Liver (tissue), 9 donors: ENCODE measurements around the gene DNMBP. TPM values are rescaled to one million over a fixed set of nuclear protein-coding genes. Genes with fewer than 3 reads are reported as not detected.
A peak's percentile ranks its signal among the peaks of the same experiment; 100 is the strongest.

Source experiments
- DNase-seq: peaks from one replicate; pipeline ENCODE4 v3.0.0-alpha.2; 2017; ENCODE audit warnings: low spot score
- H3K27ac ChIP-seq, 2 donors: one replicate each; pipeline ENCODE4 v1.7.0; 2013; ENCODE audit warnings: inconsistent platforms in 2 of 2, low read length in 2 of 2, control low read depth in 1 of 2, low read depth in 1 of 2, mild to moderate bottlenecking in 1 of 2
- H3K27me3 ChIP-seq, 4 donors: one replicate each; pipeline versions ENCODE4 v1.6.1 to v1.7.0; 2013; ENCODE audit warnings: low read length in 3 of 4, inconsistent platforms in 1 of 4, mild to moderate bottlenecking in 1 of 4, moderate library complexity in 1 of 4; ENCODE audit not compliant: control insufficient read depth in 4 of 4, insufficient read depth in 4 of 4
- H3K36me3 ChIP-seq, 4 donors: one replicate each; pipeline versions ENCODE4 v1.6.1 to v1.7.0; 2013; ENCODE audit warnings: low read length in 3 of 4, mild to moderate bottlenecking in 3 of 4, low read depth in 1 of 4, moderate library complexity in 1 of 4; ENCODE audit not compliant: control insufficient read depth in 4 of 4, insufficient read depth in 3 of 4
- H3K4me1 ChIP-seq, 4 donors: one replicate each; pipeline versions ENCODE4 v1.6.1 to v1.7.0; 2013; ENCODE audit warnings: low read length in 3 of 4, mild to moderate bottlenecking in 3 of 4, moderate library complexity in 1 of 4; ENCODE audit not compliant: control insufficient read depth in 4 of 4, insufficient read depth in 4 of 4
- H3K4me3 ChIP-seq, 3 donors: one replicate each; pipeline versions ENCODE4 v1.6.1 to v1.7.0; 2013; ENCODE audit warnings: low read length in 3 of 3, control low read depth in 1 of 3, low read depth in 1 of 3, mild to moderate bottlenecking in 1 of 3
- H3K9ac ChIP-seq, 2 donors: one replicate each; pipeline ENCODE4 v1.7.0; 2013; ENCODE audit warnings: low read length in 2 of 2, mild to moderate bottlenecking in 2 of 2, moderate library complexity in 2 of 2, control low read depth in 1 of 2, low read depth in 1 of 2
- H3K9me3 ChIP-seq, 4 donors: one replicate each; pipeline versions ENCODE4 v1.6.1 to v1.7.0; 2013; ENCODE audit warnings: low read length in 3 of 4; ENCODE audit not compliant: control insufficient read depth in 4 of 4
- CTCF ChIP-seq: fragments of 150-350 bp; IDR thresholded peaks from 2 replicates; pipeline ENCODE4 v1.5.1; 2017; ENCODE audit warnings: improper control_type of control experiment, low read depth, low read length; ENCODE audit not compliant: missing input control
- EGR1 ChIP-seq, 2 donors: IDR thresholded peaks; 2 replicates each; pipeline ENCODE4 v1.6.1; 2016 to 2018; ENCODE audit warnings: antibody characterized with exemption in 2 of 2, low read depth in 2 of 2
- FOXA1 ChIP-seq: IDR thresholded peaks from 2 replicates; pipeline ENCODE4 v1.6.1; 2016; ENCODE audit warnings: antibody characterized with exemption
- FOXA2 ChIP-seq: IDR thresholded peaks from 2 replicates; pipeline ENCODE4 v1.6.1; 2016; ENCODE audit warnings: antibody characterized with exemption
- GABPA ChIP-seq, 2 donors: IDR thresholded peaks in 1 of 2; conservative IDR thresholded peaks in 1 of 2; 2 replicates each; pipeline ENCODE4 v1.6.1; 2016; ENCODE audit warnings: antibody characterized with exemption in 2 of 2, mild to moderate bottlenecking in 1 of 2, moderate library complexity in 1 of 2
- HNF4A ChIP-seq, 2 donors: conservative IDR thresholded peaks; 2 replicates each; pipeline ENCODE4 v1.6.1; 2016; ENCODE audit warnings: antibody characterized with exemption in 2 of 2, mild to moderate bottlenecking in 2 of 2
- HNF4G ChIP-seq: IDR thresholded peaks from 2 replicates; pipeline ENCODE4 v1.6.1; 2016; ENCODE audit warnings: antibody characterized with exemption
- JUND ChIP-seq, 2 donors: IDR thresholded peaks; 2 replicates each; pipeline ENCODE4 v1.6.1; 2016; ENCODE audit warnings: antibody characterized with exemption in 2 of 2
- RAD21 ChIP-seq, 2 donors: IDR thresholded peaks; 2 replicates each; pipeline ENCODE4 v1.6.1; 2016; ENCODE audit warnings: antibody characterized with exemption in 2 of 2, mild to moderate bottlenecking in 2 of 2
- RXRA ChIP-seq, 2 donors: IDR thresholded peaks; 2 replicates each; pipeline ENCODE4 v1.6.1; 2017 to 2018; ENCODE audit warnings: antibody characterized with exemption in 2 of 2, mild to moderate bottlenecking in 1 of 2
- SP1 ChIP-seq: IDR thresholded peaks from 2 replicates; pipeline ENCODE4 v1.6.1; 2018; ENCODE audit warnings: antibody characterized with exemption, mild to moderate bottlenecking
- TAF1 ChIP-seq: conservative IDR thresholded peaks from 2 replicates; pipeline ENCODE4 v1.6.1; 2016; ENCODE audit warnings: antibody characterized with exemption, mild to moderate bottlenecking
- YY1 ChIP-seq: IDR thresholded peaks from 2 replicates; pipeline ENCODE4 v1.6.1; 2016; ENCODE audit warnings: antibody characterized with exemption, mild to moderate bottlenecking
- WGBS: extraction: QIAGEN DNeasy Blood & Tissue Kit; methylation state at CpG from one replicate; pipeline ENCODE4 v1.1.7; 2013; 5-methylcytosine and 5-hydroxymethylcytosine counted together
- polyA plus RNA-seq, 2 donors: library from polyadenylated mRNA; stranded (reverse) in 1 of 2; unstranded in 1 of 2; fragments of 200-250 nt in 1 of 2; fragments of >200 nt in 1 of 2; fragmentation: Nextera tagmentation in 1 of 2; extraction: Ambion mirVana in 1 of 2; gene quantifications; one replicate each; pipeline versions ENCODE4 v1.2.1 to v1.2.3, GENCODE V29; 2013 to 2015
- total RNA-seq, 2 donors: library from RNA; depleted of rRNA; stranded (reverse); fragments of >200 nt; gene quantifications; one replicate each; pipeline ENCODE4 v1.2.3, GENCODE V29; 2014
- TF ChIP-seq, protein P1 (sequence below): IDR thresholded peaks from 2 replicates; pipeline ENCODE4 v1.6.1; 2016; ENCODE audit warnings: antibody characterized with exemption
- TF ChIP-seq, protein P2 (sequence below): IDR thresholded peaks from 2 replicates; pipeline ENCODE4 v1.6.1; 2016; ENCODE audit warnings: antibody characterized with exemption
- donor health status: healthy.
- donor health status: healthy.
- donor health status: healthy.
- donor health status: healthy.
- donor health status: healthy.

Gene DNMBP
- total and polyA plus RNA-seq, 4 donors = 3.8 to 12.6 (median 5.3) TPM

GRCh38 chr10:100007231-100008141 lies 2.3 kb downstream of the DNMBP start:
- Histone ChIP-seq H3K27ac (peak overlapping the region; percentile 31 to 66), H3K27me3 (no peaks in the 10 kb centered on the region), H3K9me3 (no peaks in the 10 kb centered on the region), H3K4me3 (no peak overlapping the region), H3K36me3 (no peaks in the 10 kb centered on the region), H3K4me1 (peaks cover 6 to 42% (median 28%) of the 10 kb centered on the region in 4 donors), H3K9ac (no peak overlapping the region)
- WGBS = 70% methylated on average over 10 of the region's 10 CpGs
- no peak for DNase-seq
- TF ChIP-seq SP1 = no peak
- TF ChIP-seq TAF1 = no peak
- no peak for TF ChIP-seq FOXA1
- TF ChIP-seq RAD21 (IDR thresholded peaks at IDR 0.05) = no peak
- no peak for TF ChIP-seq CTCF
- TF ChIP-seq, protein P1, sequence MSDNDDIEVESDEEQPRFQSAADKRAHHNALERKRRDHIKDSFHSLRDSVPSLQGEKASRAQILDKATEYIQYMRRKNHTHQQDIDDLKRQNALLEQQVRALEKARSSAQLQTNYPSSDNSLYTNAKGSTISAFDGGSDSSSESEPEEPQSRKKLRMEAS = no peak
- TF ChIP-seq, protein P2, sequence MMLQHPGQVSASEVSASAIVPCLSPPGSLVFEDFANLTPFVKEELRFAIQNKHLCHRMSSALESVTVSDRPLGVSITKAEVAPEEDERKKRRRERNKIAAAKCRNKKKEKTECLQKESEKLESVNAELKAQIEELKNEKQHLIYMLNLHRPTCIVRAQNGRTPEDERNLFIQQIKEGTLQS = no peak
- TF ChIP-seq GABPA (IDR thresholded peaks at IDR 0.05 in 1 of 2, conservative IDR thresholded peaks at IDR 0.05 in 1 of 2) = no peak
- TF ChIP-seq HNF4A (conservative IDR thresholded peaks at IDR 0.05) = no peak
- no peak for TF ChIP-seq RXRA (IDR thresholded peaks at IDR 0.05)
- no peak for TF ChIP-seq YY1

GRCh38 chr10:100006243-100006886 lies 3.4 kb downstream of the DNMBP start:
- Histone ChIP-seq H3K36me3 (no peaks in the 10 kb centered on the region), H3K4me1 (peaks cover 6 to 42% (median 28%) of the 10 kb centered on the region in 4 donors), H3K9me3 (no peaks in the 10 kb centered on the region), H3K27ac (peak overlapping the region; percentile 46 to 75), H3K27me3 (no peaks in the 10 kb centered on the region), H3K9ac (peak overlapping the region in 1 of 2 donors; percentile 24), H3K4me3 (no peak overlapping the region)
- DNase-seq = no peak
- 66% methylated on average over 4 of the region's 4 CpGs for WGBS
- TF ChIP-seq JUND (IDR thresholded peaks at IDR 0.05) (peak in 1 of 2 donors; percentile 19), TAF1 (no peak)

- TF ChIP-seq FOXA2 (no peak), RXRA (IDR thresholded peaks at IDR 0.05) (no peak), RAD21 (IDR thresholded peaks at IDR 0.05) (no peak), HNF4A (conservative IDR thresholded peaks at IDR 0.05) (no peak), SP1 (no peak), TAF1 (no peak), HNF4G (no peak), EGR1 (IDR thresholded peaks at IDR 0.05; ENCODE audit: low read depth in 2 of 2) (no peak), CTCF (no peak)
- TF ChIP-seq, protein P2 = no peak
- H3K9ac ChIP-seq = no peak overlapping the region
- H3K4me3 ChIP-seq = no peak overlapping the region
- peaks cover 6 to 38% (median 25%) of the 10 kb centered on the region in 4 donors for H3K4me1 ChIP-seq
- H3K27ac ChIP-seq = peak overlapping the region; percentile 46 to 75
- 85% methylated on average over 3 of the region's 3 CpGs for WGBS
- H3K27me3 ChIP-seq = no peaks in the 10 kb centered on the region
- no peaks in the 10 kb centered on the region for H3K9me3 ChIP-seq
- H3K36me3 ChIP-seq = no peaks in the 10 kb centered on the region
- no peak for DNase-seq
These were observed 4.8 kb downstream of the DNMBP start for GRCh38 chr10:100004805-100005510.
